IPS-NIHi11 (cell line): Measurements from ENCODE around the gene SHPK.
A peak's percentile ranks its signal among the peaks of the same experiment; 100 is the strongest.
"Not testable (repeated sequence)": the region's sequence is repeated elsewhere in the genome, so short reads cannot be mapped to it uniquely, and the experiment has no call there.

ENCODE experiments used
- DNase-seq: peaks from one replicate; pipeline ENCODE4 v3.0.0; 2012; ENCODE audit warnings: mixed read lengths, low spot score

The SHPK gene

GRCh38 chr17:3589784-3590183, 46.3 kb downstream of the SHPK start:
- no peak for DNase-seq

DNA sequence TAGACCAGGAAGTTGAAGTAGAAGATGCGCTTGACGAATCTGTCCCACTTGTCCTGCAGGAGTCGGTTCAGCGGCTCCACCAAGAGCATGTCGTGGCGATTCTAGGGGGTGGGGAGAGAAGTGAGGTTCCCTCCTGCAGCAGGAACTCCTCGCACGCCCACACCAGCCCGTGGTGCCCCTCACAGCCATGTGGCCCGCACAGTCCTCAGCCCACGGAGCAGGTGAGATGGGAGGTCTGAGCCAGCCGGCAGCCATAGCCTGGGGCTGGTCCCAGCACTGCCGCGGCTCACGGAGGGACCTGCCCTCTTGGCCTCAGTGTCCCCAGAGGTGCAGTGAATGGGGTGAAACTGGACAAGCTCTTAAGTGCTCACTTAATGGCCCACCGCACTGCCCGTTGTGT, 50.2 kb downstream of the SHPK start:
- DNase-seq: no peak

DNA sequence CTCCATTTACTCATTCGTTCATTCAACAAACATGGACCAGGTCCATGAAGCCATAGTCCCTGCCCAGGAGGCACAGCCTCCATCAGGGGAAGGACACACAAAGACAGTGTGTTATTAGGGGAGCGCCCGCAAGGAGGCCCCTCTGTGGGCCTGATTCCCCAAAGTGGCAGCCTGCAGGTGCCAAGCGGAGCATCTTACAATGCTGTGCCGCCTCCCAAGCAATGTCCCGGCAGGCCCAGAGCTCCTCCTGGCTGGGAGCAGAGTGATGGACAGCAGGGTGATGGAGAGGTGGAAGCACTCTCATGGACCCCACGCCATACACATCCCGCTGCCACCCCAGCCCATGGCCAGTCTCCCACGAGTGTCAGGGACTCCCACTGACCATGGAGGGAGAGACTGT, 52.6 kb downstream of the SHPK start:
- DNase-seq: no peak

DNA sequence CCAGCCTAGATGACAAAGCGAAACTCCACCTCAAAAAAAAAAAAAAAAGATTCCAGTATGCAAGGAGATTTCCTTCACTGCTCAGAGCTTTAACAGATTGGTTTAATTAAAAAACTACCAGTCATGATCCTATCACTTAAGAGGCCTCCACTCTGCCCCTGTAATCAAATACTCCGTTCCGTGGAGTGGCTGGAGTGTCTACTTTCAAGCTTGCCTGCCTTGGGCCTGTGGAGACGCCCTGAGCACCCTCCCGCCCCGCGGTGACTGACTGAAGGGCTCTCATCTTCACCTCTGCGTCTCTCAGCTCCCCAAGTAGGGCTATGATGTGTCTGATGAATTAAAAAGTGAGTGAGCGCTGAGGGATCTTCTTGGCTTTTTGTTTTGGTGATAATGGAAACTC, 53.1 kb downstream of the SHPK start:
- DNase-seq: no peak

DNA sequence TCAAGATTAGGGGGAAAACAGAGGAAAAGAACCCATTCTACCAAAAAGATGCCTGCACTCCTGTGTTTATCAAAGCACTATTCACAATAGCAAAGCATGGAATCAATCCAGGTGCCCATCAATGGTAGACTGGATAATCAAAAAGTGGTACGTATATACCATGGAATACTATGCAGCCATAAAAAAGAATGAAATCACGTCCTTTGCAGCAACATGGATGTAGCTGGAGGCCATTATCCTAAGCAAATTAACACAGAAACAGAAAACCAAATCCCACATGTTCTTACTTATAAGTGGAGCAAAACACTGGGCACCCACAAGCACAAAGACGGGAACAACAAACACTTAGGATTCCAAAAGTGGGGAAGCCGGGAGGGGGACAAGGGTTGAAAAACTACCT, 57.4 kb downstream of the SHPK start:
- DNase-seq: not testable (repeated sequence)

DNA sequence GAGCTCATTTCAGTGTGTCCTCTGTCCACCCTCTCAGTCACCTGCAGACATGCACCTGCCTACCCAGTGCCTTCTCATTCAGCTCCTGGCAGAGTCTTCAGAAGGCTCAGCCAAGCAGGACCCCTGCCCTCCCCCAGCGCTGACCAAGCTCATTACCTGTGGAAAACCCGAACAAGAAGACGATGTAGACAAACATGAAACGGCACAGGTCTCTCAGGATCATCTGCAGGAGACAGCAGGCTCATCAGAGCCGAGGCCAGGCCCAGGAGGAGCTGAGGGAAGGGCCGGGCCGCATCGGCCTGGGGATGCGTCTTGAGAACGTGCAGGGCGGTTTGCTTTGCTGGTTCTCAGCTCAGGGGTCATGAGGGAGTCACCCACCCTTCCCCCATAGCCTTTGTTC, 59.1 kb downstream of the SHPK start:
- DNase-seq: no peak

- DNase-seq: no peak
These were observed 60.5 kb downstream of the SHPK start for GRCh38 chr17:3575511-3575910.

DNA sequence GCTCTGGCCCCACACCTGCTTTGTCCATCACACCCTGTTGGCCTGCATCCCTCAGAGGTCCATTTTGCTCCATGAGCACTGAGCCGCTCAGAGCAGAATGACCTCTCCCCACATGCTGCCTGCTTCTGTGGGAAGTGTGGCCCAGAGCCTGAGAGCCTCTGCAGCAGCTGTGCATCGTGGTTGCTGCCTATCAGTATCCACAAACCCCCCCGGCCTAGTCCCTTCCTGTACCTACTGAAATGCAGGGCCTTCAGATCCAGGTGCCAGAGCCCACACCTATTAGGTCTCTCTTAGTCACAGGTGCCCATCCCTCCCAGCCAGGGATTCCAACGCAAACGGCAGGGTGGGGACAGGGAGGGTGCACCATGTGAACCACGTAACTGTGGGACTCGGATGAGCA, 61.8 kb downstream of the SHPK start:
- no peak for DNase-seq

GRCh38 chr17:3573246-3574100, 62.6 kb downstream of the SHPK start:
- no peak for DNase-seq

DNA sequence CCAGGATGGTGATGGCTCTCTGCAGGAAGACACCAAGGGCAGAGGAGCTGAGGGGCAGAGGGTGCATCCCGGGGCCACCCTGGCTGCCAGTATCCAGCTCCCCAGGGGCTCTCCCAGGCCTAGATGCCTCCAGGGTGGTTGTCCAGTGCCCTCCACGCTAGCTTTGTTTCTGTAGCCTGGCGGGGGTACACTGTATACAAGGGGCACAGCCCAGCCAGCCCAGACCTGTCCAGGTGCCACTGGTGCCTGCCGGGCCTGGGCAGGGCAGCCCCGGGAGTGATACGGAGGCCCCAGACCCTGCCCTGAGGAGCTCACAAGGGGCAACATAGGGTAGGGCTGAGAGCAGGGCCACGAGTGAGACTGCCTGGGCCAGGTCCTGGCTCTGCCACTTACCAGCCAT, 63.8 kb downstream of the SHPK start:
- DNase-seq: no peak

DNA sequence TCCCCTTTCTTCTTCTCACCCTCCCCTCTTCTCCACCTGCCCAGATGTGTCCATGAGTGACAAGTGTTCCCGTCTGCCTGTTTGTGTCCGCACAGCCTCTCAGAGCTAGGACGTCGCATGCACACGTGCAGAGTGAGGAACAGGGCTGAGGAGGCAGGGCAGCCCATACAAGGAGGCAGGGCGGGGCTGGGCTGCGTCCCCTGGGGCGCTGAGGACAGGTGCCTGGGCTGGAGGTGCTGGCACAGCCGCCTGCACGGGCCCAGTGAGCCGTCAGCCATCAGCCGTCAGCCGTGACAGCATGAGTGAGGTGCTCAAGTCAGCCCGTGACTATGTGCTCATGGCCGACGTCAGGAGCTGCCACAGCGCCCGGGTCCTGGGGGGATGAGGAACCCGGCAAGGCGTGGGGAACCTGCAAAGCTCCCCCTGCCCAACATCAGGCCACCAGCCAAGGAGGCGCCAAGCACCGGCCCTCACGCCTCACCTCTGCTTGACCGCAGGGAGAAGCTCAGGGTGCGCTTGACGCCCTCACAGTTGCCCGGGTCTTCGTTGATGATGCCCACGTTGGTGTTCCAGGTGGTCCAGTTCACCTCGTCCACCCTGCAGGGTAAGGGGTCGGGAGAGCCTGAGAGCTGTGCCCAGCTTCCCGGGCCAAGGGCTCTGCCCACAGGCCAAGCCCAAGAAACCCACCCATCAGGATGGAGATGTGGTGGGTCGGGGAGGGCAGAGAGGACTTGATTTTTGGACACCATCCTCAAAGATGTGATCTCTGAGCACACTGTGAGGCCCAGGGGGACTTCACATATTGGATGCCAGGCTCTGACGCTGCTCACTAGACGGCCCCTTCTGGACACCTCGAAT, 64.8 kb downstream of the SHPK start:
- no peak for DNase-seq

GRCh38 chr17:3569534-3570137, 66.4 kb downstream of the SHPK start:
- DNase-seq: no peak

DNA sequence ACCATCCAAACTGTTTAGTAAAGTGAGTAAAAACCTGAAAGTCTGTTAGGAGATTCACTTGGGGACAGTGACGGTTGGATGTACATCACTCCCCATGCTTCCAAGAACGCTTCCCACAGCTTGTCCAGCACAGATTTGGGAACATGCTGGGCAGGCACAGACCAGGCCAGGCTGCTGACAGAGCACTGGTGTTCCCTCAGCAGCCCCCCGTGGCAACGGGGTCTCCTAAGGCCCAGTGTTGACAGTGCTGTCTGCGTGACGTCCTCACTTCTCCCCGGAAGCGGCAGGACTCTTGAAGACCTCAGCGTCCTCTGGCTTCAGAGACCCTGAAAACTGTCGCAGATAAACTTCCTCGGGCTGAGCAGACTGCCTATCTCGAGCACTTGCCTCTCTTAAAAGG, 69.5 kb downstream of the SHPK start:
- no peak for DNase-seq

DNA sequence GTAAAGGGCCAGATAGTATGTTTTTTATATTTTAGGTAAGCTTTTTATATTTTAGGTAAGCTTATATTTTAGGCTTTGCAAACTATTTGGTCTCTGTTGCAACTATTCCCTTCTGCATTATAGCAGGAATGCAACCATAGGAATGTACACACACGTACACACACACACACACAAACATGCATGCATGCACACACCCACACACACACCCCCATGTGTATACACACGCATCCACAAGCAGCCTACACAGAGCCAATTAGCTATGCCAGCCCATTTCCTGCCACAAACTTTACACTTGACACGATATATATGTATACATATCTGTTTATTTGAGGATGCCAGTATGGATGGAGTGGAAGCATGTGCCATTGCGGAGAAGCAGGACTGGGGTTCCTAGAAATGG, 70.9 kb downstream of the SHPK start:
- DNase-seq: no peak

DNA sequence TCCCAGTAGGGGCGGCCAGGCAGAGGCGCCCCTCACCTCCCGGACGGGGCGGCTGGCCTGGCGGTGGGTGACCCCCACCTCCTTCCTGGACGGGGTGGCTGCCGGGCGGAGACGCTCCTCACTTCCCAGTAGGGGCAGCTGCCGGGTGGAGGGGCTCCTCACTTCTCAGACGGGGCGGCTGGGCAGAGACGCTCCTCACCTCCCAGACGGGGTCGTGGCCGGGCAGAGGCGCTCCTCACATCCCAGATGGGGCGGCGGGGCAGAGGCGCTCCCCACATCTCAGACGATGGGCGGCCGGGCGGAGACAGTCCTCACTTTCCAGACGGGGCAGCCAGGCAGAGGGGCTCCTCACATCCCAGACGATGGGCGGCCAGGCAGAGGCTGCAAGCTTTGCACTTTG, 71.8 kb downstream of the SHPK start:
- DNase-seq: not testable (repeated sequence)

DNA sequence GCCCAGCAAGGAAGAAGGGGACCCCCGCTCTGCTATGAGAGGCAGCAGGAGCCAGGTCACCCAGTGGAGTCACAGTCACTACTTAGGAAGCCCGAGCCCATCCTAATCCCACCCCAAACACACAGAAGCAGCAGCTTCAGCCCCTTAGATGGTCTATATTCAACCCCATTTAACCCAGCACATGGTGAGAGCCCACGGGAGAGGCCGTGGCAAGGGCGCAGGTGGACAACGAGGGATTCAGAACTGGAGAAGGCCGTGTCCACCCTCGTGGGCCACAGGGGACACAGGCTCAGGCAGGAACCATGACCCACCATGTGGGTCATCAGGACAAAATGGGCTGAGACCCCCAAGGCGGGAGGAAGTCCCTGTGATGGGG, 76.8 kb downstream of the SHPK start:
- no peak for DNase-seq

GRCh38 chr17:3558603-3559269, 77.3 kb downstream of the SHPK start:
- peak; percentile 28 for DNase-seq
